22Rv1 (cell line): ENCODE results near the gene POLR2M.

ENCODE experiments used
- H3K27ac ChIP-seq: fragments of 450-650 bp; 2 replicates; pipeline ENCODE4 v1.5.1; 2017
- ZFX ChIP-seq: fragments of 450-650 bp; IDR thresholded peaks from 2 replicates; pipeline ENCODE4 v1.6.1; 2017; ENCODE audit warnings: antibody characterized with exemption, borderline replicate concordance
- TF ChIP-seq, protein P1 (sequence below): fragments of 450-650 bp; IDR thresholded peaks from 2 replicates; pipeline ENCODE4 v1.5.1; 2017; ENCODE audit warnings: mild to moderate bottlenecking

The POLR2M gene

DNA sequence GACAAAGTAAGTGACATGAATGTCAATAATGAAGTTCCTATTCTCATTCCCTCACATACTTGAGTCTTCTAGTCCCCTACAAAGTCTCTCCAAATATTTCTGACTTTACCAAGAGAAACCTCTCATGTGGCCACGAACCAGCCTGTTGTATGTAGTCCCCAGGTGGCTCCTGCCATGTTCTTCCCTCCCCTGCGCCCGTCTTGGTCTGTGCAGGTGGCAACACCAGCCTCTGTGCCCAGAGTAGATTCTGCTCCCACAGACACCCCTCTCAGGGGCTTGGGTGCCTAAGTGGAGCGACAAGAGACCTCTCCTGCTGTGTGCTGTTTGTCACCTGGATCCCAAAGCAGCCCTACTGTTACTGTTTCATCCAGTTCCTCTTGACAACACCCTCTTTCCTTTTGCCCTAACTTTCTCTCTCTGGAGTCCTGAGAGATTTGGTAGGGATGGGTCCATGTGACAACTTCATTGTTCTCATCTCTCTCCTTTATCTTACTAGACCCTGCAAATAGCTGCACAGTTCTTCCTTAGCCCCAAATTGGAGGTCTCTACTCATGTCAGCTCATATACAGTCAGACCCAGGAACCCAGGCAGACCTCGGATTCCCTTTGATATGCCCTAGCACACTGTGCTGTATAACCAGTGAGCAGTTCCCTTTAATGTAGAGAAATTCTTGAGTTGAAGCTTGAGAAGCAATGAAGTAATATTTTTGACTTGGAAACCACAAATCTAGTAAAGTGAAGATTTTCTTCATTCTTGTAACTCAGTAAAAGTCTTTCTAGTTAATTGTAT, 56.9 kb downstream of the POLR2M start:
- TF ChIP-seq, protein P1, sequence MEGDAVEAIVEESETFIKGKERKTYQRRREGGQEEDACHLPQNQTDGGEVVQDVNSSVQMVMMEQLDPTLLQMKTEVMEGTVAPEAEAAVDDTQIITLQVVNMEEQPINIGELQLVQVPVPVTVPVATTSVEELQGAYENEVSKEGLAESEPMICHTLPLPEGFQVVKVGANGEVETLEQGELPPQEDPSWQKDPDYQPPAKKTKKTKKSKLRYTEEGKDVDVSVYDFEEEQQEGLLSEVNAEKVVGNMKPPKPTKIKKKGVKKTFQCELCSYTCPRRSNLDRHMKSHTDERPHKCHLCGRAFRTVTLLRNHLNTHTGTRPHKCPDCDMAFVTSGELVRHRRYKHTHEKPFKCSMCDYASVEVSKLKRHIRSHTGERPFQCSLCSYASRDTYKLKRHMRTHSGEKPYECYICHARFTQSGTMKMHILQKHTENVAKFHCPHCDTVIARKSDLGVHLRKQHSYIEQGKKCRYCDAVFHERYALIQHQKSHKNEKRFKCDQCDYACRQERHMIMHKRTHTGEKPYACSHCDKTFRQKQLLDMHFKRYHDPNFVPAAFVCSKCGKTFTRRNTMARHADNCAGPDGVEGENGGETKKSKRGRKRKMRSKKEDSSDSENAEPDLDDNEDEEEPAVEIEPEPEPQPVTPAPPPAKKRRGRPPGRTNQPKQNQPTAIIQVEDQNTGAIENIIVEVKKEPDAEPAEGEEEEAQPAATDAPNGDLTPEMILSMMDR, result no peak
- no peak for TF ChIP-seq ZFX
- H3K27ac ChIP-seq, result no peak overlapping the region
